Liver (tissue), 9 donors: ENCODE data around the gene ZNF566. TPM values are rescaled to one million over a fixed set of nuclear protein-coding genes. Genes with fewer than 3 reads are reported as not detected.

Experiments
- DNase-seq: peaks from one replicate; pipeline ENCODE4 v3.0.0-alpha.2; 2017; ENCODE audit warnings: low spot score
- H3K27ac ChIP-seq, 2 donors: one replicate each; pipeline ENCODE4 v1.7.0; 2013; ENCODE audit warnings: inconsistent platforms in 2 of 2, low read length in 2 of 2, control low read depth in 1 of 2, low read depth in 1 of 2, mild to moderate bottlenecking in 1 of 2
- H3K27me3 ChIP-seq, 4 donors: one replicate each; pipeline versions ENCODE4 v1.6.1 to v1.7.0; 2013; ENCODE audit warnings: low read length in 3 of 4, inconsistent platforms in 1 of 4, mild to moderate bottlenecking in 1 of 4, moderate library complexity in 1 of 4; ENCODE audit not compliant: control insufficient read depth in 4 of 4, insufficient read depth in 4 of 4
- H3K36me3 ChIP-seq, 4 donors: one replicate each; pipeline versions ENCODE4 v1.6.1 to v1.7.0; 2013; ENCODE audit warnings: low read length in 3 of 4, mild to moderate bottlenecking in 3 of 4, low read depth in 1 of 4, moderate library complexity in 1 of 4; ENCODE audit not compliant: control insufficient read depth in 4 of 4, insufficient read depth in 3 of 4
- H3K4me1 ChIP-seq, 4 donors: one replicate each; pipeline versions ENCODE4 v1.6.1 to v1.7.0; 2013; ENCODE audit warnings: low read length in 3 of 4, mild to moderate bottlenecking in 3 of 4, moderate library complexity in 1 of 4; ENCODE audit not compliant: control insufficient read depth in 4 of 4, insufficient read depth in 4 of 4
- H3K4me3 ChIP-seq, 3 donors: one replicate each; pipeline versions ENCODE4 v1.6.1 to v1.7.0; 2013; ENCODE audit warnings: low read length in 3 of 3, control low read depth in 1 of 3, low read depth in 1 of 3, mild to moderate bottlenecking in 1 of 3
- H3K9ac ChIP-seq, 2 donors: one replicate each; pipeline ENCODE4 v1.7.0; 2013; ENCODE audit warnings: low read length in 2 of 2, mild to moderate bottlenecking in 2 of 2, moderate library complexity in 2 of 2, control low read depth in 1 of 2, low read depth in 1 of 2
- H3K9me3 ChIP-seq, 4 donors: one replicate each; pipeline versions ENCODE4 v1.6.1 to v1.7.0; 2013; ENCODE audit warnings: low read length in 3 of 4; ENCODE audit not compliant: control insufficient read depth in 4 of 4
- EGR1 ChIP-seq, 2 donors: IDR thresholded peaks; 2 replicates each; pipeline ENCODE4 v1.6.1; 2016 to 2018; ENCODE audit warnings: antibody characterized with exemption in 2 of 2, low read depth in 2 of 2
- FOXA2 ChIP-seq: IDR thresholded peaks from 2 replicates; pipeline ENCODE4 v1.6.1; 2016; ENCODE audit warnings: antibody characterized with exemption
- HNF4A ChIP-seq, 2 donors: conservative IDR thresholded peaks; 2 replicates each; pipeline ENCODE4 v1.6.1; 2016; ENCODE audit warnings: antibody characterized with exemption in 2 of 2, mild to moderate bottlenecking in 2 of 2
- HNF4G ChIP-seq: IDR thresholded peaks from 2 replicates; pipeline ENCODE4 v1.6.1; 2016; ENCODE audit warnings: antibody characterized with exemption
- NR2F2 ChIP-seq: IDR thresholded peaks from 2 replicates; pipeline ENCODE4 v1.6.1; 2016; ENCODE audit warnings: antibody characterized with exemption
- RXRA ChIP-seq, 2 donors: IDR thresholded peaks; 2 replicates each; pipeline ENCODE4 v1.6.1; 2017 to 2018; ENCODE audit warnings: antibody characterized with exemption in 2 of 2, mild to moderate bottlenecking in 1 of 2
- SP1 ChIP-seq: IDR thresholded peaks from 2 replicates; pipeline ENCODE4 v1.6.1; 2018; ENCODE audit warnings: antibody characterized with exemption, mild to moderate bottlenecking
- TAF1 ChIP-seq: conservative IDR thresholded peaks from 2 replicates; pipeline ENCODE4 v1.6.1; 2016; ENCODE audit warnings: antibody characterized with exemption, mild to moderate bottlenecking
- YY1 ChIP-seq: IDR thresholded peaks from 2 replicates; pipeline ENCODE4 v1.6.1; 2016; ENCODE audit warnings: antibody characterized with exemption, mild to moderate bottlenecking
- WGBS: extraction: QIAGEN DNeasy Blood & Tissue Kit; methylation state at CpG from one replicate; pipeline ENCODE4 v1.1.7; 2013; 5-methylcytosine and 5-hydroxymethylcytosine counted together
- polyA plus RNA-seq, 2 donors: library from polyadenylated mRNA; stranded (reverse) in 1 of 2; unstranded in 1 of 2; fragments of 200-250 nt in 1 of 2; fragments of >200 nt in 1 of 2; fragmentation: Nextera tagmentation in 1 of 2; extraction: Ambion mirVana in 1 of 2; gene quantifications; one replicate each; pipeline versions ENCODE4 v1.2.1 to v1.2.3, GENCODE V29; 2013 to 2015
- total RNA-seq, 2 donors: library from RNA; depleted of rRNA; stranded (reverse); fragments of >200 nt; gene quantifications; one replicate each; pipeline ENCODE4 v1.2.3, GENCODE V29; 2014
- TF ChIP-seq, protein P1 (sequence below): IDR thresholded peaks from 2 replicates; pipeline ENCODE4 v1.6.1; 2016; ENCODE audit warnings: antibody characterized with exemption
- TF ChIP-seq, protein P2 (sequence below): IDR thresholded peaks from 2 replicates; pipeline ENCODE4 v1.6.1; 2016; ENCODE audit warnings: antibody characterized with exemption
- TF ChIP-seq, protein P3 (sequence below): IDR thresholded peaks from 2 replicates; pipeline ENCODE4 v1.6.1; 2016; ENCODE audit warnings: antibody characterized with exemption, mild to moderate bottlenecking
- TF ChIP-seq, protein P4 (sequence below): IDR thresholded peaks from 2 replicates; pipeline ENCODE4 v1.6.1; 2016; ENCODE audit warnings: antibody characterized with exemption
- donor health status: healthy.
- donor health status: healthy.
- donor health status: healthy.
- donor health status: healthy.
- donor health status: healthy.

ZNF566 gene
- total and polyA plus RNA-seq, 4 donors: 1.5 to 11.1 (median 6.3) TPM

DNA sequence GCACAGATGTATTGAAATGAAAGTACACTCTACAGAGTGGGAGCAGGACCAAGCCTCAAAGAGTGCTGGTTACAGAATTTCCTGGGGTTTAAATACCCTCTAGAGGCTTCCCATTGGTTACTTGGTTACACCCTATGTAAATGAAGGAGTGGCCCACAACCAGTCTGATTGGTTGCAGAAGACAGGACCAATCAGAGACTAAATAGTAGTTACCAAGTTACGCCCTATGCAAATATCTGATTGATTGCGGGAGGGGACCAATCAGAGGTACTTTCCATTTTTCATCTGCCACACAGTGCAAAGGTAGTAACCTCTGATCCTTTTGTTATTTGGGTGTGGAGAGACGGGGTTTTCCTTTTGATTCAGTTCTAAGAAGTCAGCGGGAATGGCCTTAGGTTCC lies 65.4 kb downstream of the ZNF566 start (continued):
- TF ChIP-seq, protein P1, sequence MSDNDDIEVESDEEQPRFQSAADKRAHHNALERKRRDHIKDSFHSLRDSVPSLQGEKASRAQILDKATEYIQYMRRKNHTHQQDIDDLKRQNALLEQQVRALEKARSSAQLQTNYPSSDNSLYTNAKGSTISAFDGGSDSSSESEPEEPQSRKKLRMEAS: no peak

DNA sequence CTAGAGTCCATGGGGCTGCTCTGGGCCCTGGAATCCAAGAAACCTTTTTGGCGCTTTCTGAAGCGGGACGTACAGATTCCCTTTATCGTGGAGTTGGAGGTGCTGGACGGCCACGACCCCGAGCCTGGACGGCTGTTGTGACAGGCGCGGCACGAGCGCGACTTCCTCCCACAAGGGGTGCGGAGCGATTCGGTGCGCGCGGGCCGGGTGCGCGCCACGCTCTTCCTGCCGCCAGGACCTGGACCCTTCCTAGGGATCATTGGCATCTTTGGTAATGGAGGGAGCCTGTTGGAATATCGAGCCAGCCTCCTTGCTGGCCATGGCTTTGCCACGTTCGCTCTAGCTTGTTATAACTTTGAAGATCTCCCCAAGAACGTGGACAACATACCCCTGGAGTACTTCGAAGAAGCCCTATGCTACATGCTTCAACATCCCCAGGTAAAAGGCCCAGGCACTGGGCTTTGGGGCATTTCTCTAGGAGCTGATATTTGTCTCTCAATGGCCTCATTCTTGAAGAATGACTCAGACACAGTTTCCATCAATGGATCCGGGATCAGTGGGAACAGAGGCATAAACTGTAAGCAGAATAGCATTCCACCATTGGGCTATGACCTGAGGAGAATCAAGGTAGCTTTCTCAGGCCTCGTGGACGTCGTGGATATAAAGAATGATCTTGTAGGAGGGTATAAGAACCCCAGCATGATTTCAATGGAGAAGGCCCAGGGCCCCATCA lies 67.4 kb downstream of the ZNF566 start:
- Histone ChIP-seq H3K9ac (no peak overlapping the region), H3K27ac (peak overlapping the region in 1 of 2 donors; percentile 25)

More for the DNA sequence above, 67.4 kb downstream of the ZNF566 start:
- 29% methylated on average over 33 of the region's 33 CpGs for WGBS
- H3K4me3 ChIP-seq: peak overlapping the region in 2 of 3 donors; percentile 42 to 47
- DNase-seq: no peak
- peaks cover 0 to 5% (median 0%) of the 10 kb centered on the region in 4 donors for H3K27me3 ChIP-seq
- TF ChIP-seq, protein P2, sequence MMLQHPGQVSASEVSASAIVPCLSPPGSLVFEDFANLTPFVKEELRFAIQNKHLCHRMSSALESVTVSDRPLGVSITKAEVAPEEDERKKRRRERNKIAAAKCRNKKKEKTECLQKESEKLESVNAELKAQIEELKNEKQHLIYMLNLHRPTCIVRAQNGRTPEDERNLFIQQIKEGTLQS: no peak
- no peak for TF ChIP-seq NR2F2
- TF ChIP-seq TAF1: no peak
- TF ChIP-seq EGR1 (IDR thresholded peaks at IDR 0.05; ENCODE audit: low read depth in 2 of 2): no peak
- no peak for TF ChIP-seq SP1
- TF ChIP-seq HNF4A (conservative IDR thresholded peaks at IDR 0.05): no peak
- no peak for TF ChIP-seq RXRA (IDR thresholded peaks at IDR 0.05)
- TF ChIP-seq HNF4G: no peak
- TF ChIP-seq YY1: no peak
- TF ChIP-seq FOXA2: no peak
- TF ChIP-seq, protein P3, sequence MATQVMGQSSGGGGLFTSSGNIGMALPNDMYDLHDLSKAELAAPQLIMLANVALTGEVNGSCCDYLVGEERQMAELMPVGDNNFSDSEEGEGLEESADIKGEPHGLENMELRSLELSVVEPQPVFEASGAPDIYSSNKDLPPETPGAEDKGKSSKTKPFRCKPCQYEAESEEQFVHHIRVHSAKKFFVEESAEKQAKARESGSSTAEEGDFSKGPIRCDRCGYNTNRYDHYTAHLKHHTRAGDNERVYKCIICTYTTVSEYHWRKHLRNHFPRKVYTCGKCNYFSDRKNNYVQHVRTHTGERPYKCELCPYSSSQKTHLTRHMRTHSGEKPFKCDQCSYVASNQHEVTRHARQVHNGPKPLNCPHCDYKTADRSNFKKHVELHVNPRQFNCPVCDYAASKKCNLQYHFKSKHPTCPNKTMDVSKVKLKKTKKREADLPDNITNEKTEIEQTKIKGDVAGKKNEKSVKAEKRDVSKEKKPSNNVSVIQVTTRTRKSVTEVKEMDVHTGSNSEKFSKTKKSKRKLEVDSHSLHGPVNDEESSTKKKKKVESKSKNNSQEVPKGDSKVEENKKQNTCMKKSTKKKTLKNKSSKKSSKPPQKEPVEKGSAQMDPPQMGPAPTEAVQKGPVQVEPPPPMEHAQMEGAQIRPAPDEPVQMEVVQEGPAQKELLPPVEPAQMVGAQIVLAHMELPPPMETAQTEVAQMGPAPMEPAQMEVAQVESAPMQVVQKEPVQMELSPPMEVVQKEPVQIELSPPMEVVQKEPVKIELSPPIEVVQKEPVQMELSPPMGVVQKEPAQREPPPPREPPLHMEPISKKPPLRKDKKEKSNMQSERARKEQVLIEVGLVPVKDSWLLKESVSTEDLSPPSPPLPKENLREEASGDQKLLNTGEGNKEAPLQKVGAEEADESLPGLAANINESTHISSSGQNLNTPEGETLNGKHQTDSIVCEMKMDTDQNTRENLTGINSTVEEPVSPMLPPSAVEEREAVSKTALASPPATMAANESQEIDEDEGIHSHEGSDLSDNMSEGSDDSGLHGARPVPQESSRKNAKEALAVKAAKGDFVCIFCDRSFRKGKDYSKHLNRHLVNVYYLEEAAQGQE: no peak
- TF ChIP-seq, protein P4, sequence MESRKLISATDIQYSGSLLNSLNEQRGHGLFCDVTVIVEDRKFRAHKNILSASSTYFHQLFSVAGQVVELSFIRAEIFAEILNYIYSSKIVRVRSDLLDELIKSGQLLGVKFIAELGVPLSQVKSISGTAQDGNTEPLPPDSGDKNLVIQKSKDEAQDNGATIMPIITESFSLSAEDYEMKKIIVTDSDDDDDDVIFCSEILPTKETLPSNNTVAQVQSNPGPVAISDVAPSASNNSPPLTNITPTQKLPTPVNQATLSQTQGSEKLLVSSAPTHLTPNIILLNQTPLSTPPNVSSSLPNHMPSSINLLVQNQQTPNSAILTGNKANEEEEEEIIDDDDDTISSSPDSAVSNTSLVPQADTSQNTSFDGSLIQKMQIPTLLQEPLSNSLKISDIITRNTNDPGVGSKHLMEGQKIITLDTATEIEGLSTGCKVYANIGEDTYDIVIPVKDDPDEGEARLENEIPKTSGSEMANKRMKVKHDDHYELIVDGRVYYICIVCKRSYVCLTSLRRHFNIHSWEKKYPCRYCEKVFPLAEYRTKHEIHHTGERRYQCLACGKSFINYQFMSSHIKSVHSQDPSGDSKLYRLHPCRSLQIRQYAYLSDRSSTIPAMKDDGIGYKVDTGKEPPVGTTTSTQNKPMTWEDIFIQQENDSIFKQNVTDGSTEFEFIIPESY: no peak
- peaks cover 0 to 5% (median 4%) of the 10 kb centered on the region in 4 donors for H3K4me1 ChIP-seq
- peaks cover 0 to 2% (median 0%) of the 10 kb centered on the region in 4 donors for H3K36me3 ChIP-seq
- peaks cover 19 to 33% (median 29%) of the 10 kb centered on the region in 4 donors for H3K9me3 ChIP-seq
